Natural killer cell (primary cell): ENCODE results near the gene MYH6. TPM values are rescaled to one million over a fixed set of nuclear protein-coding genes. Genes with fewer than 3 reads are reported as not detected.

Experiments
- ATAC-seq, 3 donors: fragments of 150-1000 bp in 2 of 3; fragments of 200-7000 bp in 1 of 3; cut with Tn5 transposase; 1 replicate in 1 of 3; 2 replicates in 2 of 3; pipeline ENCODE4 v1.10.0; 2021; ENCODE audit warnings: mild to moderate bottlenecking in 2 of 3, moderate library complexity in 2 of 3
- DNase-seq, 2 donors: peaks; one replicate each; pipeline versions ENCODE4 v3.0.0 to v3.0.0-alpha.2; 2013 to 2021; ENCODE audit warnings: mixed read lengths in 1 of 2
- H3K27ac ChIP-seq: one replicate; pipeline ENCODE4 v1.5.1; 2013; ENCODE audit warnings: mild to moderate bottlenecking, low read length
- H3K27me3 ChIP-seq: one replicate; pipeline ENCODE4 v1.6.1; 2013; ENCODE audit warnings: low read length; ENCODE audit not compliant: control insufficient read depth, insufficient read depth
- H3K36me3 ChIP-seq: one replicate; pipeline ENCODE4 v1.6.1; 2013; ENCODE audit warnings: low read length; ENCODE audit not compliant: control insufficient read depth, insufficient read depth
- H3K4me1 ChIP-seq: one replicate; pipeline ENCODE4 v1.6.1; 2013; ENCODE audit warnings: low read length; ENCODE audit not compliant: control insufficient read depth, insufficient read depth
- H3K4me3 ChIP-seq: one replicate; pipeline ENCODE4 v1.5.1; 2013; ENCODE audit warnings: low read length
- H3K9me3 ChIP-seq: one replicate; pipeline ENCODE4 v1.6.1; 2013; ENCODE audit warnings: low read length; ENCODE audit not compliant: control insufficient read depth, insufficient read depth
- H3K27ac Mint-ChIP-seq, 2 donors: one replicate each; pipeline ENCODE4 v1.8.0; 2022; ENCODE audit warnings: mild to moderate bottlenecking in 2 of 2, mixed read lengths in 2 of 2, moderate library complexity in 1 of 2
- H3K27me3 Mint-ChIP-seq, 2 donors: one replicate each; pipeline ENCODE4 v1.8.0; 2022; ENCODE audit warnings: low read depth in 2 of 2, mixed read lengths in 2 of 2
- H3K36me3 Mint-ChIP-seq: one replicate; pipeline ENCODE4 v1.8.0; 2022; ENCODE audit warnings: mixed read lengths
- H3K4me1 Mint-ChIP-seq, 2 donors: one replicate each; pipeline ENCODE4 v1.8.0; 2022; ENCODE audit warnings: mixed read lengths in 2 of 2
- H3K4me3 Mint-ChIP-seq: one replicate; pipeline ENCODE4 v1.8.0; 2022; ENCODE audit warnings: mild to moderate bottlenecking, moderate library complexity, mixed read lengths
- H3K9me3 Mint-ChIP-seq, 2 donors: one replicate each; pipeline ENCODE4 v1.8.0; 2022; ENCODE audit warnings: mixed read lengths in 2 of 2
- WGBS: methylation state at CpG from one replicate; pipeline ENCODE4 v1.1.7; 2013; ENCODE audit warnings: missing lambda C conversion rate; ENCODE audit not compliant: insufficient coverage; 5-methylcytosine and 5-hydroxymethylcytosine counted together
- intact Hi-C: fragments of 100-400 bp; cut with micrococcal nuclease; formaldehyde crosslinking; loops from one replicate; pipeline ENCODE4 v1.14.2; 2022
- total RNA-seq, 4 donors: library from RNA; stranded (reverse); fragments of 120-200 nt in 1 of 4; gene quantifications; one replicate each; pipeline versions ENCODE4 v1.2.3 to v1.2.4, GENCODE V29; 2013 to 2022
- TF ChIP-seq, protein P1 (sequence below): fragments of 200-600 bp; IDR thresholded peaks from one replicate; pipeline ENCODE4 v1.8.0; 2022; ENCODE audit warnings: antibody characterized with exemption

MYH6 gene
- total RNA-seq, 3 donors from 2014 or later (not counting 1 experiment from before 2014, with no cell fraction given), result not detected

DNA sequence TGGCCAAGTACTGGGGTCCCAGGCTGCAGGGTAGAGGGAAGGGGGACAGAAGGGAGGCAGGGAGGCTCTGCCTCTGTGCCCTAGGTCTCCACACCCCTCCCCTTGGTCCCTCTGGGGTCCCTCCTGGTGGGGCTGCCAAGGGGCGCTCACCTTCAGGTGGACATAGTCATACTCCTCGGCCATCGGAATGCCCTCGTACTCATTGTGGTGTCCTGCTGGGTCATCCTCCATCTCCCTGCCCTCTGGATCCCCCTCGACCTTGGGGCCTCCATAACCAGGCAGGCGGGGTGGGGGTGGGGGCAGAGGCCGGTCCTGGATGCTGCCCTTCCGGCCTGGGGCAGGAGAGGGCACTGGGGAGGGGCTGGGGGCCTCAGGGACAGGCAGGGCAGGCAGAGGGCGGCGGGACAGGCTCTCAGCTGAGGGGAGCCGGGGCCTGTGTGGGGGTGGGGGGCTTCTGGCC is 48.9 kb downstream of the MYH6 start:
- H3K36me3 ChIP-seq, result no peaks in the 10 kb centered on the region
- intact Hi-C loops, result no loop called here
- H3K27ac Mint-ChIP-seq, result no peak overlapping the region
- no peaks in the 10 kb centered on the region for H3K9me3 ChIP-seq
- no peak overlapping the region for H3K27ac ChIP-seq
- no peak overlapping the region for H3K4me3 ChIP-seq
- 85% methylated on average over 11 of the region's 11 CpGs for WGBS
- peaks cover 5% of the 10 kb centered on the region for H3K27me3 ChIP-seq
- H3K4me1 Mint-ChIP-seq, result no peaks in the 10 kb centered on the region
- H3K36me3 Mint-ChIP-seq, result no peaks in the 10 kb centered on the region
- no peak overlapping the region for H3K4me3 Mint-ChIP-seq
- peaks cover 17 to 18% of the 10 kb centered on the region in 2 donors for H3K27me3 Mint-ChIP-seq
- H3K4me1 ChIP-seq, result no peaks in the 10 kb centered on the region
- TF ChIP-seq, protein P1, sequence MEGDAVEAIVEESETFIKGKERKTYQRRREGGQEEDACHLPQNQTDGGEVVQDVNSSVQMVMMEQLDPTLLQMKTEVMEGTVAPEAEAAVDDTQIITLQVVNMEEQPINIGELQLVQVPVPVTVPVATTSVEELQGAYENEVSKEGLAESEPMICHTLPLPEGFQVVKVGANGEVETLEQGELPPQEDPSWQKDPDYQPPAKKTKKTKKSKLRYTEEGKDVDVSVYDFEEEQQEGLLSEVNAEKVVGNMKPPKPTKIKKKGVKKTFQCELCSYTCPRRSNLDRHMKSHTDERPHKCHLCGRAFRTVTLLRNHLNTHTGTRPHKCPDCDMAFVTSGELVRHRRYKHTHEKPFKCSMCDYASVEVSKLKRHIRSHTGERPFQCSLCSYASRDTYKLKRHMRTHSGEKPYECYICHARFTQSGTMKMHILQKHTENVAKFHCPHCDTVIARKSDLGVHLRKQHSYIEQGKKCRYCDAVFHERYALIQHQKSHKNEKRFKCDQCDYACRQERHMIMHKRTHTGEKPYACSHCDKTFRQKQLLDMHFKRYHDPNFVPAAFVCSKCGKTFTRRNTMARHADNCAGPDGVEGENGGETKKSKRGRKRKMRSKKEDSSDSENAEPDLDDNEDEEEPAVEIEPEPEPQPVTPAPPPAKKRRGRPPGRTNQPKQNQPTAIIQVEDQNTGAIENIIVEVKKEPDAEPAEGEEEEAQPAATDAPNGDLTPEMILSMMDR, result no peak
- H3K9me3 Mint-ChIP-seq, result no peaks in the 10 kb centered on the region
- DNase-seq (no peak), ATAC-seq (no peak)

DNA sequence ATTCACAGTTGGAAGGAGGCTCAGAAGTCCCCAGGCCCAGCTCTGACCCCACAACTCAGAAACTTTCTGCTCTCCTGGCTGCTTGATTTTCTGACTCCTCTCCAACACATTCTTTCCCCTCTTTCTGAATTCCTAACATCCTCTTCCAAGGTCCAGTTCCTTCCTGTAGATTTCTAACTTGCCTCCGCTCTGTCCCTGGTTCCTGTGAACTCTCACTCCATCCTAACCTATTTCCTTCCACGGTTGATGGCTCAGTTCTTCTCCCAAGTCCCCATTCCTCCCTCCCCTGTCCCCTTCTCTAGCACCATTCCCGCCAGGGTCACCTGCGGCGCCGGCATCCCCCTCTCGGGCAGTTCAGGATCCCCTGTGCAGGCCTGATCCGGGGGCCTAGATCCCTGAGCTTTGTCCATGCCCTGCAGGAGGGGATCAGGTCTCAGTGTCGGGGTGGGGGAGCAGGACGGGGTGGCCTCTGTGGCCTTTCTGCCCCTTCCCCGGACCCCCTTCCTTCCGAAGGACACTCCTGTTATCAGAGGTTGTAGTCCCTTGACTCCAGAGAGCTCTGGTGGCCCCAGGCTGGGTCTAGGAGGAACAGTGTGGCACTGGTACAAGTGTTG is 49.4 kb downstream of the MYH6 start:
- no peaks in the 10 kb centered on the region for H3K9me3 ChIP-seq
- ATAC-seq (no peak), DNase-seq (no peak)
- H3K4me3 Mint-ChIP-seq, result no peak overlapping the region
- WGBS, result 83% methylated on average over 12 of the region's 12 CpGs
- intact Hi-C loops, result no loop called here
- H3K9me3 Mint-ChIP-seq, result no peaks in the 10 kb centered on the region
- H3K36me3 Mint-ChIP-seq, result no peaks in the 10 kb centered on the region
- no peak overlapping the region for H3K4me3 ChIP-seq
- no peaks in the 10 kb centered on the region for H3K4me1 Mint-ChIP-seq
- no peaks in the 10 kb centered on the region for H3K36me3 ChIP-seq
- no peak overlapping the region for H3K27ac ChIP-seq
- no peaks in the 10 kb centered on the region for H3K4me1 ChIP-seq
- TF ChIP-seq, protein P1, result no peak
- H3K27ac Mint-ChIP-seq, result no peak overlapping the region
- H3K27me3 Mint-ChIP-seq, result peaks cover 20 to 23% of the 10 kb centered on the region in 2 donors
- peaks cover 4% of the 10 kb centered on the region for H3K27me3 ChIP-seq

DNA sequence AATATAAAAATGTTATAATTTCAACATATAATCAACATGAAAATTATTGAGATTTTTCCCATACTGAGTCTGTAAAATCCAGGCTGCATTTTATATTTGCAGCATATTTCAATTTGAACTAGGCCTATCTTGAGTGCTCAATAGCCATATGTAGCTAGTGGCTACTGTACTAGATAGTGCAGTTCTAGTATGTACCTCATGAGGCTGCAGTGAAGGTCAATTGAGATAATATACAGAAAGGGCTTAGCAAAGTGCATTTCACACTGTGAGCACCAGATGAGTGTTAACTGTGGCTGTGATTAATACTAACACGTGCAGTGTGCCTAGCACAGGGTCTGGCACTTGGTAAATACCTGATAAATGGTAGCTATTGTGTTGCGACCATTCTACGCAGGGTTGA is 50.0 kb downstream of the MYH6 start:
- TF ChIP-seq, protein P1, result no peak
- H3K4me3 ChIP-seq, result no peak overlapping the region
- peaks cover 9% of the 10 kb centered on the region for H3K27me3 ChIP-seq
- no peak for ATAC-seq
- no peak for DNase-seq
- H3K27ac ChIP-seq, result no peak overlapping the region
- H3K36me3 ChIP-seq, result no peaks in the 10 kb centered on the region
- 88% methylated on average over 3 of the region's 3 CpGs for WGBS
- Mint-ChIP-seq H3K9me3 (no peaks in the 10 kb centered on the region), H3K27me3 (peaks cover 26 to 29% of the 10 kb centered on the region in 2 donors), H3K4me3 (no peak overlapping the region), H3K27ac (no peak overlapping the region), H3K4me1 (peaks cover 4% of the 10 kb centered on the region in 2 donors), H3K36me3 (no peaks in the 10 kb centered on the region)
- no peaks in the 10 kb centered on the region for H3K9me3 ChIP-seq
- H3K4me1 ChIP-seq, result no peaks in the 10 kb centered on the region
- intact Hi-C loops, result no loop called here

DNA sequence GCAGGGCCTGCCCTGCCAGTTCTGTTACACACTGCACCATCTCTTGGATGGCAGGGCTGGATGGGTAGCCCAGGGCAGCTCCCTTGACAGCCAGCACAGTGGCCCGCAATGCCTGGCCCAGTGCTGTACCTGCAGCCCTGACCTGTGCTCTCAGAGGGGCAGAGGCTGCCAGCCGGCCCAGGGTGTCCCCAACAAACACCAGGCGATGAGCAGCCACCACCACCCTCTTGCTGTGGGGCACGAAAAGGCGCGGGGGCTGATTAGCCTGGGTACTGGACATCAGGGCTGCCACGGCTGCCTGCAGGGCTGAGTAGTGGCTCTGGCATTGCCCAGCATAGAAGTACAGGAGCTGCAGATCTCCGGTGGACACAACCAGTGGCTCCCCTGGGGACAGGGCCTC is 50.8 kb downstream of the MYH6 start:
- Mint-ChIP-seq H3K27me3 (peaks cover 30 to 31% of the 10 kb centered on the region in 2 donors), H3K27ac (no peak overlapping the region), H3K4me1 (peaks cover 7% of the 10 kb centered on the region in 2 donors), H3K4me3 (no peak overlapping the region), H3K36me3 (no peaks in the 10 kb centered on the region), H3K9me3 (no peaks in the 10 kb centered on the region)
- H3K9me3 ChIP-seq, result no peaks in the 10 kb centered on the region
- DNase-seq, result no peak
- intact Hi-C loops, result no loop called here
- no peaks in the 10 kb centered on the region for H3K36me3 ChIP-seq
- H3K4me3 ChIP-seq, result no peak overlapping the region
- ATAC-seq, result no peak
- TF ChIP-seq, protein P1, result no peak
- H3K27me3 ChIP-seq, result peaks cover 10% of the 10 kb centered on the region
- no peak overlapping the region for H3K27ac ChIP-seq
- peaks cover 6% of the 10 kb centered on the region for H3K4me1 ChIP-seq
- WGBS, result 90% methylated on average over 8 of the region's 8 CpGs
